GM12892 (cell line): ENCODE measurements around the gene PSTPIP1.

Experiments used
- POLR2A ChIP-seq: IDR thresholded peaks from 2 replicates; pipeline ENCODE4 v1.6.1; 2011; ENCODE audit warnings: low read depth, low read length, control low read depth
- POLR2AphosphoS5 ChIP-seq: IDR thresholded peaks from 2 replicates; pipeline ENCODE4 v1.6.1; 2011; ENCODE audit warnings: low read depth, low read length, control low read depth

- TF ChIP-seq POLR2AphosphoS5, result no peak
- TF ChIP-seq POLR2A, result no peak
Observed at GRCh38 chr15:77085297-77085696, 90.4 kb downstream of the PSTPIP1 start.
